H9 (cell line): Measurements from ENCODE around the gene MAMDC4. TPM values are rescaled to one million over a fixed set of nuclear protein-coding genes. Genes with fewer than 3 reads are reported as not detected.
A peak's percentile ranks its signal among the peaks of the same experiment; 100 is the strongest.

Experiments used
- DNase-seq: peaks from one replicate; pipeline ENCODE4 v3.0.0-alpha.2; 2017
- H2AFZ ChIP-seq: one replicate; pipeline ENCODE4 v1.6.1; 2013; ENCODE audit warnings: mild to moderate bottlenecking, low read length, control low read depth, moderate library complexity
- H2AK5ac ChIP-seq: 2 replicates; pipeline ENCODE4 v1.6.1; 2013; ENCODE audit warnings: low read length, control low read depth, mixed read lengths; ENCODE audit not compliant: insufficient read length
- H2BK120ac ChIP-seq: one replicate; pipeline ENCODE4 v1.6.1; 2013; ENCODE audit warnings: low read depth, mild to moderate bottlenecking, low read length, control low read depth, inconsistent platforms; ENCODE audit not compliant: poor library complexity, severe bottlenecking
- H2BK12ac ChIP-seq: 2 replicates; pipeline ENCODE4 v1.6.1; 2013; ENCODE audit warnings: low read length, control low read depth, mixed read lengths, low read depth; ENCODE audit not compliant: insufficient read length
- H2BK15ac ChIP-seq: 2 replicates; pipeline ENCODE4 v1.6.1; 2013; ENCODE audit warnings: low read depth, low read length, control low read depth
- H2BK20ac ChIP-seq: one replicate; pipeline ENCODE4 v1.6.1; 2013; ENCODE audit warnings: low read depth, mild to moderate bottlenecking, low read length, control low read depth, inconsistent platforms; ENCODE audit not compliant: poor library complexity, severe bottlenecking
- H2BK5ac ChIP-seq: 2 replicates; pipeline ENCODE4 v1.6.1; 2013; ENCODE audit warnings: low read length, control low read depth, mixed read lengths; ENCODE audit not compliant: insufficient read length
- H3K14ac ChIP-seq: 2 replicates; pipeline ENCODE4 v1.6.1; 2013; ENCODE audit warnings: low read length, control low read depth; ENCODE audit not compliant: insufficient read depth
- H3K18ac ChIP-seq: 2 replicates; pipeline ENCODE4 v1.6.1; 2013; ENCODE audit warnings: low read depth, mild to moderate bottlenecking, mixed read lengths, low read length, control low read depth; ENCODE audit not compliant: insufficient read length
- H3K23ac ChIP-seq: 2 replicates; pipeline ENCODE4 v1.6.1; 2013; ENCODE audit warnings: low read length, control low read depth, mixed read lengths, low read depth; ENCODE audit not compliant: insufficient read length
- H3K23me2 ChIP-seq: 2 replicates; pipeline ENCODE4 v1.6.1; 2013; ENCODE audit warnings: low read depth, mild to moderate bottlenecking, mixed read lengths, low read length, control low read depth; ENCODE audit not compliant: insufficient read length, poor library complexity, severe bottlenecking
- H3K27ac ChIP-seq: 2 replicates; pipeline ENCODE4 v1.5.1; 2013; ENCODE audit warnings: low read length, control low read depth, mixed read lengths, low read depth; ENCODE audit not compliant: insufficient read length
- H3K27me3 ChIP-seq: 2 replicates; pipeline ENCODE4 v1.6.1; 2013; ENCODE audit warnings: low read length, control low read depth, inconsistent platforms; ENCODE audit not compliant: insufficient read depth
- H3K4ac ChIP-seq: 2 replicates; pipeline ENCODE4 v1.6.1; 2013; ENCODE audit warnings: low read depth, mild to moderate bottlenecking, control low read depth, inconsistent platforms, low read length, moderate library complexity
- H3K4me1 ChIP-seq: 2 replicates; pipeline ENCODE4 v1.6.1; 2013; ENCODE audit warnings: low read length, control low read depth, inconsistent platforms; ENCODE audit not compliant: insufficient read depth
- H3K4me2 ChIP-seq: 2 replicates; pipeline ENCODE4 v1.6.1; 2013; ENCODE audit warnings: low read length, control low read depth, mixed read lengths; ENCODE audit not compliant: insufficient read length, insufficient read depth
- H3K56ac ChIP-seq: 2 replicates; pipeline ENCODE4 v1.6.1; 2013; ENCODE audit warnings: low read depth, mild to moderate bottlenecking, mixed read lengths, low read length, control low read depth; ENCODE audit not compliant: insufficient read length
- H3K79me1 ChIP-seq: 2 replicates; pipeline ENCODE4 v1.6.1; 2013; ENCODE audit warnings: low read depth, mild to moderate bottlenecking, moderate library complexity, low read length, control low read depth, inconsistent platforms; ENCODE audit not compliant: insufficient read depth, poor library complexity, severe bottlenecking
- H3K79me2 ChIP-seq: 2 replicates; pipeline ENCODE4 v1.6.1; 2013; ENCODE audit warnings: low read length, control low read depth, inconsistent platforms; ENCODE audit not compliant: insufficient read depth
- H3K9ac ChIP-seq: 2 replicates; pipeline ENCODE4 v1.6.1; 2013; ENCODE audit warnings: low read length, control low read depth, mixed read lengths; ENCODE audit not compliant: insufficient read length; ENCODE audit errors: extremely low read depth
- H3K9me3 ChIP-seq: one replicate; pipeline ENCODE4 v1.6.1; 2013; ENCODE audit warnings: low read depth, low read length, inconsistent platforms; ENCODE audit not compliant: control insufficient read depth
- H3T11ph ChIP-seq: one replicate; pipeline ENCODE4 v1.6.1; 2013; ENCODE audit warnings: mild to moderate bottlenecking, low read length, control low read depth, inconsistent platforms
- H4K20me1 ChIP-seq: one replicate; pipeline ENCODE4 v1.6.1; 2013; ENCODE audit not compliant: control insufficient read depth, insufficient read length, insufficient read depth
- H4K5ac ChIP-seq: 2 replicates; pipeline ENCODE4 v1.6.1; 2013; ENCODE audit warnings: low read depth, mild to moderate bottlenecking, mixed read lengths, low read length, control low read depth; ENCODE audit not compliant: insufficient read length
- H4K8ac ChIP-seq: replicated peaks from 2 replicates; pipeline ENCODE4 v1.6.1; 2013; ENCODE audit warnings: low read length, control low read depth, mixed read lengths, low read depth; ENCODE audit not compliant: insufficient read length
- H4K91ac ChIP-seq: 2 replicates; pipeline ENCODE4 v1.6.1; 2013; ENCODE audit warnings: low read depth, mild to moderate bottlenecking, moderate library complexity, mixed read lengths, low read length, control low read depth; ENCODE audit not compliant: insufficient read length
- H3K27ac Mint-ChIP-seq, 3 experiments: 2 replicates in 2 of 3; 3 replicates in 1 of 3; pipeline ENCODE4 v1.8.0; 2020 to 2021; ENCODE audit warnings: mixed read lengths in 3 of 3, mild to moderate bottlenecking in 1 of 3, moderate library complexity in 1 of 3
- H3K27me3 Mint-ChIP-seq: 2 replicates; pipeline ENCODE4 v1.8.0; 2021; ENCODE audit warnings: low read depth, mild to moderate bottlenecking, moderate library complexity, mixed read lengths
- H3K36me3 Mint-ChIP-seq, 3 experiments: 2 replicates in 2 of 3; 3 replicates in 1 of 3; pipeline ENCODE4 v1.8.0; 2020 to 2021; ENCODE audit warnings: low read depth in 3 of 3, mixed read lengths in 3 of 3; ENCODE audit not compliant: insufficient read depth in 1 of 3
- H3K4me1 Mint-ChIP-seq, 2 experiments: 2 replicates each; pipeline ENCODE4 v1.8.0; 2020; ENCODE audit warnings: mixed read lengths in 2 of 2
- H3K4me3 Mint-ChIP-seq, 2 experiments: 2 replicates in 1 of 2; 3 replicates in 1 of 2; pipeline ENCODE4 v1.8.0; 2020 to 2021; ENCODE audit warnings: mild to moderate bottlenecking in 2 of 2, mixed read lengths in 2 of 2, moderate library complexity in 1 of 2
- H3K9me3 Mint-ChIP-seq, 2 experiments: 2 replicates in 1 of 2; 3 replicates in 1 of 2; pipeline ENCODE4 v1.8.0; 2020; ENCODE audit warnings: mild to moderate bottlenecking in 2 of 2, mixed read lengths in 2 of 2, moderate library complexity in 1 of 2
- CTCF ChIP-seq: fragments of 200-600 bp; sonication (generic); conservative IDR thresholded peaks from 3 replicates; pipeline ENCODE4 v1.8.0; 2021; ENCODE audit warnings: antibody characterized with exemption, mild to moderate bottlenecking
- WGBS: extraction: QIAGEN DNeasy Blood & Tissue Kit; methylation state at CpG from one replicate; pipeline ENCODE4 v1.1.7; 2013; ENCODE audit warnings: missing lambda C conversion rate, low lambda C conversion rate, mixed read lengths; ENCODE audit not compliant: insufficient read length; ENCODE audit errors: extremely low coverage; 5-methylcytosine and 5-hydroxymethylcytosine counted together
- total RNA-seq: library from RNA; stranded (reverse); gene quantifications from 2 replicates; pipeline ENCODE4 v1.2.1, GENCODE V29; 2021

MAMDC4 gene
- total RNA-seq, 1 experiment from 2014 or later = 9.2 TPM

DNA sequence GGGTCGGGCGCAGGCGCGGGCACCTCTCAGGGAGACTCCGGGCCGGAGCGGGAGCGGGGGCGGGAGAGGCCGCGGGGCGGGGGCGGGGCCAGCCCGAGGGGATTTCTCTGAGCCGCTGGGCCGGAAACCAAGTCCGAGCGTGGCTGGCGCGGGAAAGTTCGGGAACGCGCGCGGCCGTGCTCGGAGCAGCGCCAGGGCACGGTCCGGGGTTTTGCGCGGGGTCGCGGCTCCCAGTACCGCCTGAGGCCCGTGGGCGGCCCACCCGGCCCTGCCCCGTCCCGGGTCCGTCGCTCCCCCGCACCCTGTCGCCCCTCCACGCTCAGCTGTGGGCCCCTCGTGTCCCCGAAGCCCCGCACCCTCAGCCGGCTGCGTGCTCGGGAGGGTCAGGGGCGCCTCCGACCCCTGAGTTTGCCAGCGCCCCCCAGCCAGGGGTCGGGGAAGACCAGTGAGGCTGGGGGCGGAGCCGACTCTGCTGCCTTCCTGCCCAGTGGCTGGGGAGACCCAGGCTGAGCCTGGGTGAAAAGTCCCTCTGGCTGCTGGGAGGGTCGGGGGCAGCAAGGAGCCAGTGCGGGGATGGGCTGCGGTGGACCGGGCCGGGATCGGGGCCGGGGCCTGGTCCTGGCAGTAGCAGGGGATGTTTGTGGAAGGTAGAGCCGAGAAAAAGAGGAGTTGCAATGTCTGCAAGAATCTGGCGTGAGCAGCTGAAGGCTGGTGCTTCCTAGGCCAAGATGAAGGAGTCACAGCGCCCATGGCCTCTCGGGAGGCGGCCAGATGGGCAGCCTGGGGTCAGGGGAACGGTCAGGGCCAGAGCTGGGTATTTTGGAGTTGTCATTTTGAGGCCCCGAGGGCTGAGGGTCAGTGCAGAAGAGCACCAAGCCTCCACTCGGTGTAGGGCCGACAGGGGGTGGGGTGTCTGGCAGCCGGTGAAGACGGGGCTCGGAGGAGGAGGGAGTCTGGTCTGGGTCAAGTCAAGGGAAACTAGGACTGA, 34.8 kb downstream of the MAMDC4 start:
- H3K23me2 ChIP-seq = peaks cover 4% of the 10 kb centered on the region
- no CpG with 5 or more reads among the region's 76 CpGs for WGBS
- no peak for TF ChIP-seq CTCF
- H3K27ac ChIP-seq = no peak overlapping the region
- H3K14ac ChIP-seq = peak overlapping the region; percentile 32; the same call in 1 of the 2 replicates
- no peak overlapping the region for H2BK15ac ChIP-seq
- peaks cover 10% of the 10 kb centered on the region; the same call in 1 of the 2 replicates for H3K79me2 ChIP-seq
- no peak overlapping the region for H4K8ac ChIP-seq
- no peaks in the 10 kb centered on the region for H3K27me3 Mint-ChIP-seq
- peak overlapping the region; percentile 52 for H3K4me2 ChIP-seq
- no peak overlapping the region for H2AK5ac ChIP-seq
- no peak overlapping the region for H3T11ph ChIP-seq
- no peaks in the 10 kb centered on the region for H3K9me3 Mint-ChIP-seq
- no peak overlapping the region for H3K4ac ChIP-seq
- no peak for DNase-seq
- H2BK20ac ChIP-seq = no peak overlapping the region
- no peak overlapping the region for H4K91ac ChIP-seq
- no peak overlapping the region for H2BK5ac ChIP-seq
- H2BK120ac ChIP-seq = no peak overlapping the region
- H3K4me1 Mint-ChIP-seq = peaks cover 8 to 13% of the 10 kb centered on the region in 2 experiments
- H3K36me3 Mint-ChIP-seq = peaks cover 3 to 17% (median 15%) of the 10 kb centered on the region in 3 experiments; a peak in 5 of 7 replicates
- H4K5ac ChIP-seq = no peak overlapping the region
- H3K56ac ChIP-seq = no peak overlapping the region
- peak overlapping the region in 1 of 3 experiments; percentile 35; a peak in 2 of 7 replicates for H3K27ac Mint-ChIP-seq
- peak overlapping the region; percentile 6 for H3K9ac ChIP-seq
- peak overlapping the region; percentile 40 for H3K18ac ChIP-seq
- no peak overlapping the region for H3K23ac ChIP-seq
- H3K4me1 ChIP-seq = no peaks in the 10 kb centered on the region; the same call in 1 of the 2 replicates
- H2BK12ac ChIP-seq = no peak overlapping the region
- peak overlapping the region; percentile 84 to 89 for H3K4me3 Mint-ChIP-seq
- no peaks in the 10 kb centered on the region for H3K9me3 ChIP-seq
- H2AFZ ChIP-seq = no peak overlapping the region
- H4K20me1 ChIP-seq = no peaks in the 10 kb centered on the region
- H3K79me1 ChIP-seq = peaks cover 11% of the 10 kb centered on the region
- no peaks in the 10 kb centered on the region for H3K27me3 ChIP-seq
